Mammary epithelial cell (primary cell): ENCODE data around the gene PTPN3.

Experiments used
- EZH2 ChIP-seq: IDR thresholded peaks from 2 replicates; pipeline ENCODE4 v1.6.1; 2012; ENCODE audit warnings: low read length, inconsistent platforms, borderline replicate concordance
- TF ChIP-seq, protein P1 (sequence below), 2 donors: IDR thresholded peaks in 1 of 2; conservative IDR thresholded peaks in 1 of 2; 2 replicates each; pipeline ENCODE4 v1.5.1; 2011 to 2012; ENCODE audit warnings: inconsistent platforms in 2 of 2, low read length in 2 of 2, mild to moderate bottlenecking in 2 of 2, control low read depth in 1 of 2, low read depth in 1 of 2; ENCODE audit not compliant: insufficient read depth in 1 of 2; ENCODE audit errors: extremely low read depth in 1 of 2

DNA sequence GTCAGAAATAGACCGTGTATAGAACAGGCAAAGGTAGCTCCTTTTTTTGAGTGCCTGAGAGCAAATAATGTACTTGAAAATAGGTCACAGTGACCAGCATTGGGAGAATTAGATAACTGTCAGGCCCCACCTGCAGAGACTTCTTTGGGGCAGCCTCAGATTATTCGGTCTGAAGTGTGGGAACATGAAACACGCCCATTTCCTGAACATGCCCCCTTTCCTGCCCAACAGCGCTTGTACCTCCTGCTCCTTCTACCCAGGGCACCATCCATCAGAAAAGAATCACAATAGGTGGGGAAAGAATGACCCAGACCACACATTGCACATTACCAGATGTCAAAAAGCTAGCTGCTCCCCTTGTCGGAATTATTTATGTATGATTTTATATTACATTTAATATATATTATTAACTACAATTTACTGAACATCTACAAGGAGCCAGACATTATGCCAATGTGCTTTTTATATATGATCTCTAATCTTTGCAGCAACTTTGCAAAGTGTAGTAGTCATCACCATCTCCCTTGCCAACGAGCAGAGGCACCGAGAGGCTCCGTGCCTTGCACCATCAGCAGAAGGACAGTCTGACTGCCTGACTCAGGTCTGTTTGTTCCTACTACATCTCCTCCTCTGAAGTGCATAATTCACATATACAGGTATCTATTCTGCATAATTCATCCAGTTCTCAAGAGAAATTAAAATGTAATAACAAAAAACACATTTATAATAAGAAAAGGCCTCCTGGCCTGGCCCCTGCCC lies 39.5 kb downstream of the PTPN3 start:
- TF ChIP-seq, protein P1, sequence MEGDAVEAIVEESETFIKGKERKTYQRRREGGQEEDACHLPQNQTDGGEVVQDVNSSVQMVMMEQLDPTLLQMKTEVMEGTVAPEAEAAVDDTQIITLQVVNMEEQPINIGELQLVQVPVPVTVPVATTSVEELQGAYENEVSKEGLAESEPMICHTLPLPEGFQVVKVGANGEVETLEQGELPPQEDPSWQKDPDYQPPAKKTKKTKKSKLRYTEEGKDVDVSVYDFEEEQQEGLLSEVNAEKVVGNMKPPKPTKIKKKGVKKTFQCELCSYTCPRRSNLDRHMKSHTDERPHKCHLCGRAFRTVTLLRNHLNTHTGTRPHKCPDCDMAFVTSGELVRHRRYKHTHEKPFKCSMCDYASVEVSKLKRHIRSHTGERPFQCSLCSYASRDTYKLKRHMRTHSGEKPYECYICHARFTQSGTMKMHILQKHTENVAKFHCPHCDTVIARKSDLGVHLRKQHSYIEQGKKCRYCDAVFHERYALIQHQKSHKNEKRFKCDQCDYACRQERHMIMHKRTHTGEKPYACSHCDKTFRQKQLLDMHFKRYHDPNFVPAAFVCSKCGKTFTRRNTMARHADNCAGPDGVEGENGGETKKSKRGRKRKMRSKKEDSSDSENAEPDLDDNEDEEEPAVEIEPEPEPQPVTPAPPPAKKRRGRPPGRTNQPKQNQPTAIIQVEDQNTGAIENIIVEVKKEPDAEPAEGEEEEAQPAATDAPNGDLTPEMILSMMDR (conservative IDR thresholded peaks at IDR 0.05 in 1 of 2, IDR thresholded peaks at IDR 0.05 in 1 of 2; ENCODE audit: extremely low read depth in 1 of 2, insufficient read depth in 1 of 2, low read depth in 1 of 2, low read length in 2 of 2), result no peak
- no peak for TF ChIP-seq EZH2
